ENCODE results near the gene BBS4.
"Not testable (repeated sequence)": the region's sequence is repeated elsewhere in the genome, so short reads cannot be mapped to it uniquely, and the experiment has no call there.

BBS4 gene

DNA sequence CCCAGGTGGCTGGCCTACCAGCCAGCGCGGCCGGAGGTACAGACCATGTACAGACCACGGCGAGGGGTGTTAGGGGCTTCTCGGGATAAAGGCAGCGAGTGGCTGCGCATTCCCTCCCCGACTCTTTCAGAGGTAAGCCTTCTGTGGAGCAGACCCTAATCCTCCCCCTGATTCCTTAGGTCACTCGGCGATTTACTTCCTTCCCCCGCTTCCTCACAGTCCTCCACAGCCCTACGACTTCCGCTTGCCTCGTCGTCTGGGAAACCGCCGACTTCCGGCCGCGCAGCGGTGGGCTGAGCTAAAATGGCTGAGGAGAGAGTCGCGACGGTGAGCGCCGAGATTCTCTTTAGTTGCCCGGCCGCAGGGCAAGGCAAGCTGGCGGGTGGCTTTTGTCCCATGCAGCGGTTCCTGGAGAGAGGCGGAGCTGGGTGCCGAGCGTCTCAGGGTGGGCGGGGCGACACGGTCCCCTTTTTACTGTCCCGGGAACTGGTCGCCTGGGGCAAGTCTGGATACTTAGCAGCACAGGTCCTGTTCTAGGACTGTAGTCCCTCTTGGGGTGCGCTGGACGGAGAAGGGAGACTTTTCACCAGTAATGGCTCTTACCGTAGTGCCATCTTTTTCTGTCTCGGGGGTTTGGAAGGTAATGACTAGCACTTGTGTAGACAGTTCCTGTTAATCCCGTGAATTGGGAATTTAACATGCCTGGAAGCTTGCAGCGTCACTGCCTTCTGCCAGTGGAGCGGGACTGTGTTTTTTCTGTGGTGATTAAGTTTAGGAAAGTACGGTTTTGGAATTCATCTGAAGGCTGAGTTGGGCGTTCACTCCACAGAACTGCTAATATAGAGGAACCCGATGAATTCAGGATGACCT is at the start of gene BBS4, which contains the start of gene HIGD2B:
Gene BBS4 (plus strand): TSS at position 283 of the 870 bp plus-strand sequence. CDS start 21 bp downstream, at position 304.
Gene HIGD2B (minus strand): TSS at position 258 of the 870 bp plus-strand sequence. CDS start 9,808 bp downstream, outside the sequence.
- peak within 1 kb of the TSS; percentile 84 for H3K4me3 ChIP-seq (ENCODE audit: low read length)
- no peak for TF ChIP-seq CTCF (IDR thresholded peaks at IDR 0.05; ENCODE audit: insufficient read depth, low read depth, low read length, missing control alignments)
- peak; percentile 90 for DNase-seq (ENCODE audit: low read depth)

- H3K4me3 ChIP-seq (ENCODE audit: low read length): peak overlapping the region; percentile 39
- peak; percentile 83 for DNase-seq (ENCODE audit: low read depth)
Observed at GRCh38 chr15:72636519-72637282, 49.3 kb upstream of the BBS4 start.

GRCh38 chr15:72639759-72640483 is 46.1 kb upstream of the BBS4 start:
- not testable (repeated sequence) for H3K4me3 ChIP-seq (ENCODE audit: low read length); DNase-seq (ENCODE audit: low read depth)

GRCh38 chr15:72642271-72642670 is 43.7 kb upstream of the BBS4 start:
- not testable (repeated sequence) for H3K4me3 ChIP-seq (ENCODE audit: low read length)

DNA sequence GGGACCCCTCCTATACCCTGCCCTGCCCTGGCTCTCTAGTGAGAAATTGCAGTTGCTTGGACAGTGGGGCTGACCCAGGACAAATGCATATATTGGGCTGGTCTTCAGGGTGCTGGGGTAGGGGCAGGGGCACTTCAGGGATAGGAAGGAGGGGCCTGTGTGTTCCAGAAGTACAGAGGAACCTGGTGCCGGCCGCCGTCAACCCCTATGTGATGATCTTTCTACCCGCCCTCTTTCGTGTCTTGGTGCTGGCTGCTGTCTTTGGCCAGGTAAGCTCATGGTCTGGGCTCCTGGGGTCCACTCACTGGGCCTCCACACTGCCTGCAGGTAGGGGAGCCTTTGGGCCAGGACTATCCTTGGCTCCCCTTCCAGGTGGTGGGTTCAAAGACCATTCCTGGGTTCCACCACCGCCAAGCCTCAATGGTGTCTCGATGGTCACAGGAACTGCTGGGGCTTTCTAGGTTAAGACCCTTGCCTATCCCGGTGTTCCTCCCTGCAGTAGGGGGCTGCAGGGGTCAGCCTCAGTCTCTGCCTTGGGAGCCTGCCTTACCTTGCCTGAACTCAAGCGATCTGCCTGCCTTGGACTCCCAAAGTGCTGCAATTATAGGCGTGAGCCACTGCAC is 37.3 kb upstream of the BBS4 start:
- DNase-seq (ENCODE audit: low read depth); H3K4me3 ChIP-seq (ENCODE audit: low read length): not testable (repeated sequence)

More at GRCh38 chr15:72642271-72642670, 43.7 kb upstream of the BBS4 start:
- DNase-seq (ENCODE audit: low read depth): not testable (repeated sequence)

DNA sequence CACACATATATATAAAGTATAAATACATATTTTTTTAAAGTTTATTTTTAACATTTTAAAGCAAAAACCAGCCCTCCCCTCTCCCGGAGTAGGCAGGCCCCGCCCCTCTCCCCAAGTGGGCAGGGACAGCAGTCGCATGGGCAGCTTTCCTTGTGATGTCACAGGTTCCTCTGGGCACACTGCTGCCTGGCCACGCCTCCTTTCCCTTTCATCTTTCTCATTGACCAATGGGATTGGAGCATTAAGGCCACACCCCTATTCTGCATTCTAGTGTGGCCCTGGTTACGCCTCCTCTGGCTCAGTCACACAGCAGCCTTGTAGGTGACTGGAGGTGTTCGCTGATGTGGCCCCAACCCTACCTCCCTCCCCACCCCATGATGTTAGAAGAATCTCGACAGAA is 31.6 kb upstream of the BBS4 start, which contains the start of gene GOLGA6B:
Gene GOLGA6B (plus strand): TSS at position 301 of the 400 bp plus-strand sequence. CDS start 41 bp downstream, at position 342.
- not testable (repeated sequence) for H3K4me3 ChIP-seq (ENCODE audit: low read length); DNase-seq (ENCODE audit: low read depth)

DNA sequence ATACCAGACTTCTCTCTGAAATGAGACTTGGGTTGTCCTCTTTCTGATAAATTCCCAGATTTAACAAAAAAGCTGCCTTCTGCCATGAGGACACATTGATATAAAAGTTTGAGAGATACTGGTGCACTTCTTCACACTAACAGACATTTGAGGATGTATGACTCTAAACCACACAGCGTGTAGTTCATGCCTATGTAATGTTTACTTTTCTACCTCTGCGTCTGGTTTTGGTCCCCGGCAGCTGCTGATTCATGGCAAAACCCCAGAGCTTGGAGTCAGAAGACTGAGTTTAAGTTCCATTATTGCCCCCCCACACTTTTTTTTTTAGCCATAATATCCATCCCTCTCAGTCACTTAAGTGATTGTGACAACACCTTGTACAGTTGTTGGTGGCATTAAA is 30.0 kb upstream of the BBS4 start:
- DNase-seq (ENCODE audit: low read depth); H3K4me3 ChIP-seq (ENCODE audit: low read length): not testable (repeated sequence)

DNA sequence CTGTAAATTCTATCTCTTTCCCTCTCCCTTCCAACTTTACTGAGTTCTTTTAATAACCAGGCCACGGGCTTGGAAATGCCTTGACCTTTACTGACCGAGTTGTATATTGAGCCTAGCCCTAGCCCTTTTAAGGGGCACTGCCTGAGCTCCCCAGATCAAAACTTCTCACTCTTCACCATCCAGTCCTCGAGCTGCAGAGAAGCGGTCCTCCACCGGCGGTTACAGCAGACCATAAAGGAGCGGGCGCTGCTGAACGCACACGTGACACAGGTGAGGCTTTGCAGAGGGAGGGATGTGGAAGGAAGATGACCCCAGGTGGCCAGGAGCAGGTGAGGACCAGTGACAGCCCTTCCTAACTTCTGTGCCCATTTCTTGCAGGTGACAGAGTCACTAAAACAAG is 24.9 kb upstream of the BBS4 start:
- not testable (repeated sequence) for H3K4me3 ChIP-seq (ENCODE audit: low read length); DNase-seq (ENCODE audit: low read depth)

DNA sequence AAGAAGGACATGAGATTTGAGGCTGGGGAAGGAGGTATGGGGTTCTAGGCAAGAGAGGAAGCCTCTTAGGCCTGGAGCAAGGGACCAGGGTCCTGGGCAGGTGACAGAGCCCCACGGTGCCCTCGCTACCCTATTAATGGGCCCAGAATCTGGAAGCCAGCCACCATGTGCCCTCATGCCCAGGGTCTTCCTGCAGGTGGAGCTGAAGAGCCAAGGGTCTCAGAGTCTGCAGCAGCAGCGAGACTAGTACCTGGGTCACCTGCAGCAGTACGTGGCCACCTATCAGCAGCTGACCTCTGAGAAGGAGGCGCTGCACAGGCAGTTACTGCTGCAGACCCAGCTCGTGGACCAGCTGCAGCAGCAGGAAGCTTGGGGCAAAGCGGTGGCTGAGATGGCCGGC is 22.1 kb upstream of the BBS4 start:
- not testable (repeated sequence) for DNase-seq (ENCODE audit: low read depth)

DNA sequence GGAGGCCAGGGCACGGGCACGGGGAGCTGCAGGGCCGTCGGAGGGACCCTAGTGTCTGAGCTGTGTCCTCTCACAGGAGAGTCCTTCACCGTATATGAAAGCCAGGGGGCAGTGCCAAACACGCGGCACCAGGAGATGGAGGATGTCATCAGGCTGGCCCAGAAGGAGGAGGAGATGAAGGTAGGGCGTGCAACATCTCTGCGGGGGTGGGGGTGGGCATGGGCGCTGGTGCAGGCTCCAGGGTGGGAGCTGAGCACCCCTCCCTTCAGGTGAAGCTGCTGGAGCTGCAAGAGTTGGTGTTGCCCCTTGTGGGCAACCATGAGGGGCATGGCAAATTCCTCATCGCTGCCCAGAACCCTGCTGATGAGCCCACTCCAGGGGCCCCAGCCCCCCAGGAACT is 20.3 kb upstream of the BBS4 start:
- DNase-seq (ENCODE audit: low read depth); H3K4me3 ChIP-seq (ENCODE audit: low read length): not testable (repeated sequence)

More for the DNA sequence above, 22.1 kb upstream of the BBS4 start:
- H3K4me3 ChIP-seq (ENCODE audit: low read length): not testable (repeated sequence)

DNA sequence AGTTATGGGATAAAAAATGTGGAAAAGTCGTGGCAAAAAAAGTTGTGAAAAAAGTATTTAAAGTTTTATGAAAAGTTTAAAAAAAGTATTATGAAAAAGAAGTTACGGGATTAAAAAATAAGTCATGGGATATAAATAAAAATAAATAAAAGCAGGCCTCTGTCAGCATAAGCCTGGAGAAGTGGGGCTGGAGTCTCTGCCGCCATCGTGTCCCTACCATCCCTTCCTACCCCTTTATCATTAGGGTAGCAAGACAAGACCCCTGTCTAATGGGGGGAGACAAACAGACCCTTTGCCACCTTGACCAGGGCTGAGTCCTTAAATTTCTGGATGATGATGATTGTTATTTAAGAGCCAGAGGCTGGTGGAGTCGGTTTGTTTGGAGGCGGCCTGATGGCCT is 16.2 kb upstream of the BBS4 start:
- DNase-seq (ENCODE audit: low read depth); H3K4me3 ChIP-seq (ENCODE audit: low read length): not testable (repeated sequence)

DNA sequence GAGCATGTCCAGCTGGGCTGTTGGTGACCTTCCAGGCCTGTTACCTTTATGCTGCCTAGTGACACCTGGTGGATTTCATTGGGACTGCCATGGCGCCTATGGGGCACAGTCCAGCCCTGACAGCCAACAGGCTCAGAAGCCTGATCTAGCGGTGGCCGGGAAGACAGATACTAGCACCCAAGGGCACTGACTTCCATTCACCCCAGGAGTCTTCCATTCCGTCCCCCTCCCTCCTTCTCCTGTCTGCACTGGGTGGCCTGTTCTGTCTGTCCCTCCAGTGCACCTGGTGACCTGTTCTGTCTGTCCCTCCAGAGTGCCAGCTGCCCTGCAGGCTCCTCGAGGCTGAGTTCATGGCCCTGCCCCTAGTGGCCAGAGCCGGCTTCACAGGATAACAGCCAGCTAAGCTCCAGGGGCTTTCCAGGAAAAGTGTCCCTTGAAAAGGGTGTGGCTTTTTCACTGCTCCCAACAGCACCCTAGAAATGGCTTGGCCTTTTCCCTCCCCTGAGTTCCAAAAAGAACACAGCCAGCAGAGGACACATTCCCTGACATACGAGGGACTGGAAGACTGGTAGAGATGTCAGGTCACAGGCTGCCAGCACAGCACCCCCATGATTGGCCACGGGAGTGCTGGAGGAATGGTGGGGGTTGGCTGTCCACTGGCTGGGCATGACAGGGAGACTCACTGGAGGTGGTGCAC is 15.2 kb upstream of the BBS4 start:
- not testable (repeated sequence) for H3K4me3 ChIP-seq (ENCODE audit: low read length)
- TF ChIP-seq CTCF (IDR thresholded peaks at IDR 0.05; ENCODE audit: insufficient read depth, low read depth, low read length, missing control alignments): peak; percentile 62
- peak; percentile 68 for DNase-seq (ENCODE audit: low read depth)

Measured in epithelial cell of esophagus (primary cell).